OCI-LY3 (cell line): Measurements from ENCODE around the gene COL4A2.

ENCODE experiments used
- EZH2phosphoT487 ChIP-seq: fragments of 200-600 bp; shearing (Covaris generic); IDR thresholded peaks from 2 replicates; pipeline ENCODE4 v1.6.1; 2018; ENCODE audit warnings: antibody characterized with exemption, mixed run types, low read depth
- TF ChIP-seq, protein P1 (sequence below): fragments of 200-600, 300-600 bp; sonication (generic); IDR thresholded peaks from 2 replicates; pipeline ENCODE4 v1.5.1; 2014; ENCODE audit warnings: antibody characterized with exemption, low read length, low read depth

- TF ChIP-seq, protein P1, sequence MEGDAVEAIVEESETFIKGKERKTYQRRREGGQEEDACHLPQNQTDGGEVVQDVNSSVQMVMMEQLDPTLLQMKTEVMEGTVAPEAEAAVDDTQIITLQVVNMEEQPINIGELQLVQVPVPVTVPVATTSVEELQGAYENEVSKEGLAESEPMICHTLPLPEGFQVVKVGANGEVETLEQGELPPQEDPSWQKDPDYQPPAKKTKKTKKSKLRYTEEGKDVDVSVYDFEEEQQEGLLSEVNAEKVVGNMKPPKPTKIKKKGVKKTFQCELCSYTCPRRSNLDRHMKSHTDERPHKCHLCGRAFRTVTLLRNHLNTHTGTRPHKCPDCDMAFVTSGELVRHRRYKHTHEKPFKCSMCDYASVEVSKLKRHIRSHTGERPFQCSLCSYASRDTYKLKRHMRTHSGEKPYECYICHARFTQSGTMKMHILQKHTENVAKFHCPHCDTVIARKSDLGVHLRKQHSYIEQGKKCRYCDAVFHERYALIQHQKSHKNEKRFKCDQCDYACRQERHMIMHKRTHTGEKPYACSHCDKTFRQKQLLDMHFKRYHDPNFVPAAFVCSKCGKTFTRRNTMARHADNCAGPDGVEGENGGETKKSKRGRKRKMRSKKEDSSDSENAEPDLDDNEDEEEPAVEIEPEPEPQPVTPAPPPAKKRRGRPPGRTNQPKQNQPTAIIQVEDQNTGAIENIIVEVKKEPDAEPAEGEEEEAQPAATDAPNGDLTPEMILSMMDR: no peak
- no peak for TF ChIP-seq EZH2phosphoT487
These were observed 127.5 kb downstream of the COL4A2 start for GRCh38 chr13:110434629-110435028.
